Vagina (tissue), 2 donors: Measurements from ENCODE around the gene MACROD2.

Source experiments
- POLR2A ChIP-seq, 2 donors: fragments of 450-650 bp; IDR thresholded peaks; one replicate each; pipeline ENCODE4 v1.6.1; 2017; ENCODE audit warnings: antibody characterized with exemption in 2 of 2, mild to moderate bottlenecking in 2 of 2, moderate library complexity in 2 of 2
- TF ChIP-seq, protein P1 (sequence below), 3 experiments: fragments of 450-650 bp in 2 of 3; fragments of 200-600 bp in 1 of 3; sonication (generic) in 1 of 3; IDR thresholded peaks; one replicate each; pipeline ENCODE4 v1.5.1; 2017 to 2019; ENCODE audit warnings: antibody characterized with exemption in 3 of 3, mild to moderate bottlenecking in 2 of 3, moderate library complexity in 2 of 3

GRCh38 chr20:15675813-15676484, 1680.6 kb downstream of the MACROD2 start:
- TF ChIP-seq, protein P1, sequence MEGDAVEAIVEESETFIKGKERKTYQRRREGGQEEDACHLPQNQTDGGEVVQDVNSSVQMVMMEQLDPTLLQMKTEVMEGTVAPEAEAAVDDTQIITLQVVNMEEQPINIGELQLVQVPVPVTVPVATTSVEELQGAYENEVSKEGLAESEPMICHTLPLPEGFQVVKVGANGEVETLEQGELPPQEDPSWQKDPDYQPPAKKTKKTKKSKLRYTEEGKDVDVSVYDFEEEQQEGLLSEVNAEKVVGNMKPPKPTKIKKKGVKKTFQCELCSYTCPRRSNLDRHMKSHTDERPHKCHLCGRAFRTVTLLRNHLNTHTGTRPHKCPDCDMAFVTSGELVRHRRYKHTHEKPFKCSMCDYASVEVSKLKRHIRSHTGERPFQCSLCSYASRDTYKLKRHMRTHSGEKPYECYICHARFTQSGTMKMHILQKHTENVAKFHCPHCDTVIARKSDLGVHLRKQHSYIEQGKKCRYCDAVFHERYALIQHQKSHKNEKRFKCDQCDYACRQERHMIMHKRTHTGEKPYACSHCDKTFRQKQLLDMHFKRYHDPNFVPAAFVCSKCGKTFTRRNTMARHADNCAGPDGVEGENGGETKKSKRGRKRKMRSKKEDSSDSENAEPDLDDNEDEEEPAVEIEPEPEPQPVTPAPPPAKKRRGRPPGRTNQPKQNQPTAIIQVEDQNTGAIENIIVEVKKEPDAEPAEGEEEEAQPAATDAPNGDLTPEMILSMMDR (IDR thresholded peaks at IDR 0.05): no peak
- TF ChIP-seq POLR2A (IDR thresholded peaks at IDR 0.05): no peak
